Fibroblast of lung (primary cell): Measurements from ENCODE around the gene FGR.

Source experiments
- EZH2 ChIP-seq: IDR thresholded peaks from 2 replicates; pipeline ENCODE4 v1.5.1; 2012; ENCODE audit warnings: low read length, control low read depth, mild to moderate bottlenecking; ENCODE audit errors: missing control alignments
- TF ChIP-seq, protein P1 (sequence below), 2 donors: IDR thresholded peaks in 1 of 2; conservative IDR thresholded peaks in 1 of 2; 1 replicate in 1 of 2; 2 replicates in 1 of 2; pipeline ENCODE4 v1.5.1; 2011 to 2012; ENCODE audit warnings: low read length in 2 of 2, control low read depth in 1 of 2, inconsistent platforms in 1 of 2, low read depth in 1 of 2, mild to moderate bottlenecking in 1 of 2

- TF ChIP-seq, protein P1, sequence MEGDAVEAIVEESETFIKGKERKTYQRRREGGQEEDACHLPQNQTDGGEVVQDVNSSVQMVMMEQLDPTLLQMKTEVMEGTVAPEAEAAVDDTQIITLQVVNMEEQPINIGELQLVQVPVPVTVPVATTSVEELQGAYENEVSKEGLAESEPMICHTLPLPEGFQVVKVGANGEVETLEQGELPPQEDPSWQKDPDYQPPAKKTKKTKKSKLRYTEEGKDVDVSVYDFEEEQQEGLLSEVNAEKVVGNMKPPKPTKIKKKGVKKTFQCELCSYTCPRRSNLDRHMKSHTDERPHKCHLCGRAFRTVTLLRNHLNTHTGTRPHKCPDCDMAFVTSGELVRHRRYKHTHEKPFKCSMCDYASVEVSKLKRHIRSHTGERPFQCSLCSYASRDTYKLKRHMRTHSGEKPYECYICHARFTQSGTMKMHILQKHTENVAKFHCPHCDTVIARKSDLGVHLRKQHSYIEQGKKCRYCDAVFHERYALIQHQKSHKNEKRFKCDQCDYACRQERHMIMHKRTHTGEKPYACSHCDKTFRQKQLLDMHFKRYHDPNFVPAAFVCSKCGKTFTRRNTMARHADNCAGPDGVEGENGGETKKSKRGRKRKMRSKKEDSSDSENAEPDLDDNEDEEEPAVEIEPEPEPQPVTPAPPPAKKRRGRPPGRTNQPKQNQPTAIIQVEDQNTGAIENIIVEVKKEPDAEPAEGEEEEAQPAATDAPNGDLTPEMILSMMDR (conservative IDR thresholded peaks at IDR 0.05 in 1 of 2, IDR thresholded peaks at IDR 0.05 in 1 of 2; ENCODE audit: low read depth in 1 of 2, low read length in 2 of 2) = no peak
- no peak for TF ChIP-seq EZH2
These were observed 62.8 kb downstream of the FGR start for GRCh38 chr1:27572019-27572678.
